Right kidney (tissue), 1 donor: ENCODE data around the gene LPIN3.
A peak's percentile ranks its signal among the peaks of the same experiment; 100 is the strongest.

Source experiments
- DNase-seq: peaks from one replicate; pipeline ENCODE4 v3.0.0-alpha.2; 2016

The LPIN3 gene

DNA sequence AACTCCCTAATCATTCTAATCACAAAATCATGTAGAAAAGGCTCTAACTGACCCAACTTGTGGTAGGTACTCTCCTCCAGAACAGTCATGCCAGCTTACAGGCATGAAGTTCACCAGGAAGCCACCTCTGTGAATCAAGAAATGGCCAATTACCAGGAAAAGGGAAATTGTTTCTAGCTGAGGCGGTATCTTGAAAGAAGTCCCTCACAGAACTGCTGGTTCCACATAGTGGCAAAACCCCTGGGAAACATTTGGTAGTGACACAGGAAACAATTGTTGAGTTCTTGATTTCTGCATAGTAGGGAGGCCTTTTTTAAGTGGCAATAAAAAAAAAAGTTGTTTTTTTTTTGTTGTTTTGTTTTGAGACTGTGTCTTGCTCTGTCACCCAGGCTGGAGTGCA is 19.6 kb upstream of the LPIN3 start:
- DNase-seq = no peak

GRCh38 chr20:41327178-41327577 is 13.4 kb upstream of the LPIN3 start:
- no peak for DNase-seq

- DNase-seq = peak; percentile 41
Measured at GRCh38 chr20:41329435-41330342, 10.9 kb upstream of the LPIN3 start.

GRCh38 chr20:41330343-41330720 is 10.3 kb upstream of the LPIN3 start:
- DNase-seq = no peak

GRCh38 chr20:41330941-41331340 is 9.7 kb upstream of the LPIN3 start:
- no peak for DNase-seq

DNA sequence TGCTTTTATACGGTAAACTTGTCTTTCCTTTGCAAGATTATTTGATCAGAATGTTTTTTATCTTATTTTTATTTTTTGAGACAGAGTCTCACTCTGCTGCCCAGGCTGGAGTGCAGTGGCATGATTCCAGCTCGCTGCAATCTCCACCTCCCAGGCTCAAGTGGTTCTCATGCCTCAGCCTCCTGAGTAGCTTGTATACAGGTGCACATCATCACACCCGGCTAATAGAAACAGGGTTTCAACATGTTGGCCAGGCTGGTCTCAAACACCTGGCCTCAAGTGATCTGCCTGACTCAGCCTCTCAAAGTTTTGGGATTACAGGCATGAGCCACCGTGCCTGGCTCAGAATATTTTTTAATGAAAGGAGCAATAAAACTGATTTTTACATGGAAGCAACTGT is 8.9 kb upstream of the LPIN3 start:
- no peak for DNase-seq

- no peak for DNase-seq
Measured at GRCh38 chr20:41334036-41334435, 6.6 kb upstream of the LPIN3 start.

- no peak for DNase-seq
Measured at GRCh38 chr20:41334443-41335421, 5.9 kb upstream of the LPIN3 start.

DNA sequence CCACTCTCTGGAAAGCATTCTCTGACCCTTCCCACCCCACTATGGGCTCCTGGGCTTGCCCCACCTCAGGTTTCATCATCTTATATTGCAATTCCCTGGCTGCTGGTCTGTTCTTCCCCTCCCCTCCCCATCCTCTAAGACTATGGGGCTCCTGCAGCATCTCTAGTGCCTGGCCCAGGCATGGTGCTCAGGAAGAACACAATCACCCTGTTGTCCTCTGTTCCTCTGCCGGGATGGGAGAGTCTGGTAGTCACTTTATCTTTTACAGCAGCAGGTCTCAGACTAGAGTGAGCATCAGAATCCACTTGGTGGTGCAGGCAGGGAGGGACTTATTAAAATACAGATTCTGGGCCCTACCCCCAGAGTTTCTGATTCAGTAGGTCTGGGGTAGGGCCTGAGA is 5.0 kb upstream of the LPIN3 start:
- no peak for DNase-seq

DNA sequence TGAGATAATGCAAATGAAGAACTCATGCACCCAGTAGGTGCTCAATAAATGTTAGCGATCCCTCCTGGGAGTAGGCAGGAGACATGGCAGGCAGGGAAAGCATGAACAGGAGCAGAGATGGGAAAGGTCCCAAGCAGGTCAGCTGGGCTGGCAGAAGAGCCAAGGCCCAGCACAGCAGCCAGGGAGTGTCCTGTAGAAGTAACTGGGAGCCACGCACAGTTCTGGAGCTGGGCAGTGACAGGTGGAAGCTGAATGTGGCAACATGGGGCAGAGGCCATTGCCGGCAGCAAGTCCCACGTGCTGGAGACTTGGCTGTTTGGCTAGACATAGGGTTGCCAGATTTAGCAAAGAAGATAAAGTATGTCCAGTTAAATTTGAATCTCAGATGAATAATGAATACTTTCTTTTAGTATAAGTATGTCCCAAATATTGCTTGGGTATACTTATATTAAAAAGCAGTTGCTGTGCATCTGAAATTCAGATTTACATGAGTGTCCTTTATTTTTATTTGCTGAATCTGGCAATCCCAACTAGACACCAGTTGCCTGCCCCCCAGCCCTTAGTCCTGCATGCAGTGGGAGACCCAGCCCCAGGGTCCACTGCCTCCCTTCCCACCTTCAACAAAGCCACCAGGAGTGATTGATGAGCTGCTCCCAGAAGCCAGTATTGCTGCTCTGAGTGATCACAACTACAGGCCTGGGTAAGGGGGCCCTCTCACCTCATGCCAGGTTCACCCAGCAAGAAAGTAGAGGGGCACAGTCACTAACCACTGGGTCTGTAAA is 3.7 kb upstream of the LPIN3 start:
- DNase-seq = no peak

- peak; percentile 85 for DNase-seq
Measured at GRCh38 chr20:41339957-41340326, 679 bp upstream of the LPIN3 start.

DNA sequence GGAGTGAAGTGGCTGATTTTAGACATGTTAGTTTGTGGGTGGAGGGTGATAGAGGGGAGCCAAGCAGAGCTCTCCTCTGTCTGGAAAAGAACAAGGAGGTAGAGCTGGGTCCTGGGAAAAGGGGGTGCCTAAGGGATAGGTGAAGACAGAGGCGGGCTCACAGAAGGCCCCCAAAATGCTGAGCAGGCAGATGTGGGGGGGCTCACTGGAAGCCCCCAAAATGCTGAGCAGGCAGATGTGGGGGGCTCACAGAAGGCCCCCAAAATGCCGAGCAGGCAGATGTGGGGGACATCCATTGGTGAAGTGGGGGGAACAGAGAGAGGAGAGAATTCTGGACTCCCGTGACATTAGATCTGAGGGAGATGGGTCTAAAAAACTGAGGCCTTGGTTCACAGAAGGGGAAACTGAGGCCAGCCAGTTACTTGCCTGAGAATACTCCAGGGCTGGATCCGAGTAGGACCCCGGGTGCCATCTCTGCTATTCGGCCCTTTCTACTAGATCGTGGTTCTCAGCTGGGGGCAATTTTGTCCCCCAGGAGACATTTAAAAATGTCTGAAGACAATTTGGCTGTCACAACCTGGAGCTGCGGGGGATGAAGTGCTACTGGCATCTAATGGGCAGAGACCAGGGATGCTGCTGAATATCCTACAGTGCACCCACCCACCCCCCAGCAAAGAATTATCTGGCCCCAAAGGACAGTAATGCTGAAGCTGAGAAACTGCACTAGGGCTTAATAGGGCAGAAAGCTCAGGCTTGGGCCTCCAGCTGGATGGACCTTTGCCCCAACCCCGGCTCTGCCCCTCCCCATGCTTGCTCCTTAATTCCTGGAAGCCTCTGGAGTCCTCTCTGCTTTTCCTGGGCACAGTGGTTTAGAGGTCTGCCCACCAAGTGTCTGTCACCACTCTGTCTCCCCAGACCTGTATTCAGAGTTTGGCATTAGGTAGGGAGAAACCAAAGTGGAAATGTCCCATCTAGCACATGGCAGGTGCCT is 2.1 kb downstream of the LPIN3 start:
- DNase-seq = no peak

GRCh38 chr20:41344477-41344876 is 3.9 kb downstream of the LPIN3 start:
- DNase-seq = no peak

DNA sequence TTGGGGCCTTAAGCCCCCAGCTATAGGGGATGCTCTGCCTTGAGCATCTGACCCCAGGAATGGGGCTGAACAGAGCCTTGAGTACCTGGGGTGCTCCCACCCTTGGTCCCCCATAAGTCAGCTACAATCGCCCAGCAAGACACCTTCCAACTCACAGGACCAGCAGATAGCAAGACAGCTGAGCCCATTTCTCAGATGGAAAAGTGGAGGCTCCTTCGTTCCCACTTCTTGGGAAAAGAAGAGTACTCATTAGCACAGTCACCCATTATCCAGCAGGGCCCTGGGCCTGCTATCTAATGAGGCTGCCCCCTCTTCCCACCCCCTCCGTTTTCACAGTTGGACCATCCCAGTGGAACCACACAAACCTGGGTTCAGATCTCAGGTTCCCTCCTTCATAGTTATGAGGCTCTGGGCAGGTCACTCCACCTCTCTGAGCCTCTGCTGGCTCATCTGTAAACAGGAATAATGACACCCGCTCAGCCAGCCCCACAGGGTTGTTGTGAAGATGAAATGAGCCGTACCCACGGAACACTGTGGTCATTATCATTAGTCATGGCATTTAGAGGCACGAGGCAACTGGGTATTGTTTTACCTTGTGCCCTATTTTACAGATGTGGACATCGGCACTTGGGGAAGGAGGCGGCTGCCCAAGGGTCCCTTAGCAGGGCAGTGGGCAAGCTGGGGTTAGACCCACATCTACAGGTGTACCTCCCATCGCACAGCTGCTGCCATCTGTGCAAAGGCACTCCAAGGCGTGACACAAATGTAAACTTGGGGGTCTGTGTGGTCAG is 4.5 kb downstream of the LPIN3 start:
- DNase-seq = no peak

GRCh38 chr20:41345729-41346067 is 5.1 kb downstream of the LPIN3 start:
- DNase-seq = no peak

DNA sequence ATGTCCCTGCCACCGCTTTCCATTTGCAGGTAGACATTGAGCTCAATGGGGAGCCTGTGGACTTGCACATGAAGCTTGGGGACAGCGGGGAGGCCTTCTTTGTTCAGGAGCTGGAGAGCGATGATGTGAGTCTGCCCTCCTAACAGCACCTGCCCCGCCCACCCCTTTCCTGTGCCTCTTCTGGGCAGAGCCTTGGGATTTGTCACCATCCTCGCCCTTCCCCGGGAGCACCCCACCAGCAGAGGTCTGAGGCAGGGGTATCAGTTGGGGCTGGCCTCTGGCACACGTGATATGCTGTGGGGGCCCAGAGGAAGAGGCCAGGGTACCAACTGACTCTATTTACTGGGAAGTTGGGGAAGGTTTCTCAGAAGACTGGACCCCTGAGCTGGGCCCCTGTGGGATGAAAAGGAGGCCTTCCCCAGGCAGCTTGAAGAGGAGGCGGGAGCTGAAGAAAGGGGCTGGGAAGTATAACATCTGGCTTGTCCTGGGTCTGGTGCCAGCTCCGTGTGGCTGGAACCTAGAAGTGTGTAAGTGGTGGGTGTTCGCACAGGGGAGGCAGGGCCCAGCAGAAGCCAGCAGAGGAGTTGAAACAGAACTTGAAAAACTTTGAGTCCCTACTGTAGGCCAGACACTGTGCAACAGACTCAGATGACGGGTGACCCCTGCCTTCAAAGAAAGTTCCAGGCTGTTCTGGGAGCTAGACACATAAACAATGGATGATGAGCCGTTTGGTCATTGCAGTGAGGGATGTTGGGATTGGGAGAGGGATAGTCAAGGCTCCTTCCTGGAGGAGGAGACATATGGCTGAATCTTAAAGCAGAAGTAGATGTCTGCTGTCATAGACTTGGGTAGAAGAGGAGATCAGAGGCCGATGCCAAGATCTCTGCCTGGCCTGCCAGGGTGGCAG is 7.2 kb downstream of the LPIN3 start:
- no peak for DNase-seq

- DNase-seq = no peak
Measured at GRCh38 chr20:41348430-41349172, 8.0 kb downstream of the LPIN3 start.

DNA sequence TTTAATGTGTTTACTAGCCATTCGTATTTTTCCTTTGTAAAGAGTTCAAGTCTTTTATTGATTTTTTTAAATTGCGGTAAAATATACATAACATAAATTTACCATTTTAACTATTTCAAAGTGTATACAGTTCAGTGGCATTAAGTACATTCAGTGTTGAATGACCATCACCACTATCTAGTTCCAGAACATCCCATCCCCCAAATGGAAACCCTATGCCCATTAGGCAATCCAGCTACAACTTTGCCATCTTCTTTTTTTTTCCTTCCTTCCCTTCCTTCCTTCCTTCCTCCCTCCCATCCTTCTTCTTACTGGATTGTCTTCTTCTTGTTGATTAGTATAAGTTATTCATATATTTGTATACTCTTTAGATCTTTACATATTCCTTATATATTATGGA is 8.6 kb downstream of the LPIN3 start:
- DNase-seq = no peak

DNA sequence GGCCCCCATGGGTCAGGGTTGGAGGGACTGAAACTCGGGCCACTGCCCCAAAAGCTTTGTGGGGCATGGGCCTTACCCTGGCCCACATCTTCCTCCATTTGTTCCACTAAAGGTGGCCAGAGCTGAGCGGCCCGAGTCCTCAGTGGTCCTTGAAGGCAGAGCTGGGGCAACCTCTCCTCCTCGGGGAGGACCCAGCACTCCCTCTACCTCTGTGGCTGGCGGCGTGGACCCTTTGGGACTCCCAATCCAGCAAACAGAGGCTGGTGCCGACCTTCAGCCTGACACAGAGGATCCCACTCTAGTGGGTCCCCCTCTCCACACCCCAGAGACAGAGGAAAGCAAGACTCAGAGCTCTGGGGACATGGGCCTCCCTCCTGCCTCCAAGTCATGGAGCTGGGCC is 9.3 kb downstream of the LPIN3 start:
- DNase-seq = no peak
